HepG2 (cell line): Measurements from ENCODE around the gene CCDC80.
"Not testable (repeated sequence)": the region's sequence is repeated elsewhere in the genome, so short reads cannot be mapped to it uniquely, and the experiment has no call there.

ENCODE experiments used
- BCLAF1 ChIP-seq: fragments of 450-650 bp; IDR thresholded peaks from 2 replicates; pipeline ENCODE4 v1.6.1; 2017; ENCODE audit warnings: mild to moderate bottlenecking
- CTCF ChIP-seq: sonication (generic); formaldehyde crosslinking; IDR thresholded peaks from 2 replicates; pipeline ENCODE4 v1.5.0; 2020; ENCODE audit warnings: mild to moderate bottlenecking, missing genetic modification reagents, moderate library complexity
- EP300 ChIP-seq, 3 experiments: sonication (generic) in 1 of 3; formaldehyde crosslinking in 1 of 3; IDR thresholded peaks; 2 replicates each; pipeline versions ENCODE4 v1.5.1 to v1.6.1; 2011 to 2020; ENCODE audit warnings: low read depth in 2 of 3, low read length in 2 of 3, borderline replicate concordance in 1 of 3, improper control_type of control experiment in 1 of 3, mild to moderate bottlenecking in 1 of 3, missing genetic modification reagents in 1 of 3, moderate library complexity in 1 of 3
- EZH2 ChIP-seq: conservative IDR thresholded peaks from 2 replicates; pipeline ENCODE4 v1.6.1; 2012; ENCODE audit warnings: mild to moderate bottlenecking, low read depth, low read length, moderate library complexity
- JUND ChIP-seq: sonication (generic); formaldehyde crosslinking; IDR thresholded peaks from 2 replicates; pipeline ENCODE4 v1.8.0; 2022; ENCODE audit warnings: mild to moderate bottlenecking, missing genetic modification reagents
- NFIC ChIP-seq: IDR thresholded peaks from 2 replicates; pipeline ENCODE4 v1.6.1; 2012; ENCODE audit warnings: mild to moderate bottlenecking, low read length, inconsistent platforms
- POLR2A ChIP-seq, 2 experiments: IDR thresholded peaks; 2 replicates each; pipeline ENCODE4 v1.6.1; 2011; ENCODE audit warnings: low read depth in 2 of 2, low read length in 2 of 2, mild to moderate bottlenecking in 1 of 2, moderate library complexity in 1 of 2; ENCODE audit not compliant: insufficient read depth in 1 of 2
- SNAI1 ChIP-seq: sonication (generic); formaldehyde crosslinking; IDR thresholded peaks from 2 replicates; pipeline ENCODE4 v1.5.0; 2020; ENCODE audit warnings: mild to moderate bottlenecking, missing genetic modification reagents, borderline replicate concordance
- ZNF24 ChIP-seq: fragments of 450-650 bp; IDR thresholded peaks from 2 replicates; pipeline ENCODE4 v1.6.1; 2017; ENCODE audit warnings: antibody characterized with exemption, mild to moderate bottlenecking
- ZNF318 ChIP-seq: sonication (generic); formaldehyde crosslinking; IDR thresholded peaks from 2 replicates; pipeline ENCODE4 v1.4.0; 2020; ENCODE audit warnings: mild to moderate bottlenecking, missing genetic modification reagents
- ZNF878 ChIP-seq: sonication (generic); formaldehyde crosslinking; IDR thresholded peaks from 2 replicates; pipeline ENCODE4 v1.8.1; 2023; ENCODE audit warnings: mild to moderate bottlenecking, missing genetic modification reagents, moderate library complexity

- not testable (repeated sequence) for TF ChIP-seq NFIC; ZNF24; BCLAF1; POLR2A (IDR thresholded peaks at IDR 0.05; ENCODE audit: insufficient read depth in 1 of 2, low read depth in 2 of 2, low read length in 2 of 2); JUND (CRISPR knock-in tag); EZH2; EP300 (IDR thresholded peaks at IDR 0.05; ENCODE audit: low read depth in 2 of 2, low read length in 2 of 2); EP300 (CRISPR knock-in tag; IDR thresholded peaks at IDR 0.05; ENCODE audit: borderline replicate concordance); ZNF878 (CRISPR knock-in tag); ZNF318; CTCF (CRISPR knock-in tag); SNAI1 (CRISPR knock-in tag)
Observed at GRCh38 chr3:112665009-112665408, 24.1 kb upstream of the CCDC80 start.
